GM18517 (cell line): Measurements from ENCODE around the gene COMTD1.
"Not testable (repeated sequence)": the region's sequence is repeated elsewhere in the genome, so short reads cannot be mapped to it uniquely, and the experiment has no call there.

Source experiments
- ATAC-seq: cut with Tn5 transposase; IDR thresholded peaks from one replicate; pipeline ENCODE4 v1.9.1; 2021; ENCODE audit warnings: mild to moderate bottlenecking, moderate library complexity; ENCODE audit not compliant: unreplicated experiment

Gene COMTD1

DNA sequence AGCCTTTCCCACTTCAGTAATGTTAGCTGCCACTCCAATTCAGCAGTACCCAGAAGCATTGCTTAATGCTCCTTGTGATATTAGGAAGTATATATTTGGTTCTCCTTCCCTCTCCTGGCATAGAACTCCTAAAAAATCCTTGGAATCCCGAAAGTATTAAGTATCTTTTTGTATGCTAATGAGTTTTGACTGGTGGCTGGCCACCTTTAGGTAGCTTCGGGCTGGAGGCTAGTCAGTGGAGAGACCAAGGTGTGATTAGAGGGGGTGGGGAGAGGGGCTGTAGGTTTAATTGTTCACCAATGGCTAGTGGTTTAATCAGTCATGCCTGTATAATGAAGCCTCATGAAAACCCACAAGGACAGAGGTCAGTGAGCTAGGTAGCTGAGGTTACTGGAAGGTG lies 12.2 kb downstream of the COMTD1 start:
- ATAC-seq = no peak

GRCh38 chr10:75221492-75221891 lies 14.3 kb downstream of the COMTD1 start:
- ATAC-seq = not testable (repeated sequence)

DNA sequence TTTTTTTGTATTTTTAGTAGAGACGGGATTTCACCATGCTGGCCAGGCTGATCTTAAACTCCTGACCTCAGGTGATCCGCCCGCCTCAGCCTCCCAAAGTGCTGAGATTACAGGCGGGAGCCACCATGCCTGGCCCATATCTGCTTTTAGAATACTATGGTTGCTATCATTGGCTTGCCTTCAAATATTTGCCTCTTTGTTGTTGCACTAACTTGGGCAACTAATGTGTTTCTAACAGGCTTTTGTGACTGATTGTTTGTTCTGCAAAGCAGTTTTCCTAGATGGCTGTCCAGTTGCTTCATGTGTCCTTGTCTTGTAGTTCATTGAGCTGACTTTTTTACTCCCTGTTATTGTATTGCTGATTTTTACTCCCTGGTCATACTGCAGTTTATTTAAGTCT lies 15.5 kb downstream of the COMTD1 start:
- no peak for ATAC-seq

DNA sequence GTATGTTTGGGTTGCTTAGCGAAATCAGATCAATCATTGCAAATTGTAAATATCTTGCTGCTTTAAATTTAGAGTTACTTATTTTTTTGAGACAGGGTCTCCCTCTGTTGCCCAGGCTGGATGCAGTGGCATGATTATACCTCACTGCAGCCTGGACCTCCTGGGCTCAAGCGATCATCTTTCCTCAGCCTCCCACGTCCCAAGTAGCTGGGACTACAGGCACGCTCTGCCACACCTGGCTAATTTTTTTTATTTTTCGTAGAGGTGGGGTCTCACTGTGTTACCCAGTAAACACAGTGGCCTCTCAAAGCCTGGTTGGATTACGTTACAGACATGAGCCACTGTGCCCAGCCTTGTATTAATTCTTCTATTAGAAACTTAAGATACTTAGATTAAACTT lies 23.4 kb downstream of the COMTD1 start:
- no peak for ATAC-seq

- ATAC-seq = no peak
Observed at GRCh38 chr10:75211007-75211691, 24.6 kb downstream of the COMTD1 start.

DNA sequence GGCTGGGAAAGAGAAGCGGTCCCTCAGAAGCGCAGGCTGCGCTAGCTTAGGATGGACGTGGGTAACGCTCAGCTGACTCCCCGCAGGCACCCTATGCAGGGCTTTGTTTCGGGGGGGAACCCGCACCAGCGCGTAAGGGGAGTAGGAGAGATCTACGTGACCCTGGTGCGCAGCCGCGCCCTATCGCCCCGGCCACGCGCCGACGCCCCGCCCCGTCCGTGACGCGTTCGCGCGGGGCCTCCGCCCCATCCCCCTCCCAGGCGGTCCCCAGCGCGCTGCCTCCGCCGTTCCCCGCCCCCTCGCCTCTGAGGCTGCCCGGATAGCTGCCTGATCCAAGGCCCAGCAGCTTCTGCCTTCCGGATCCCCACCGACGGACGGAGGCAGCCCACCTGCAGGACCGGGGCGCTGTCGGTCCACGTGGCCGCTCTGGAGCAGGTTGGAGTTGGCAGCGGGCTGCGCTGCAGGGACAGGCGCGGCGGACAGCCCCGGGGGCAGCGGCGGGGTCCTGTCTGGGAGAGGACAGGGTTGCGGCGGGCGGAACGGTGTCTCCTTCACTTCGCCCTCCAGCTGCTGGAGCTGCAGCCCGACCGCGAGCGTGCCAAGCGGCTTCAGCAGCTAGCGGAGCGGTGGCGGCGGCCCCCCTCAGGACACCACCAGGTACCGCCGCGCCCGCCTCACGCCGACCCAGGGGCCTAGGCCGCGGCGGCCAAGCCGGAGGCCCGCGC lies 25.3 kb downstream of the COMTD1 start, which contains the start of gene VDAC2:
Gene VDAC2, plus strand, starts transcription at position 515 of the 725 bp plus-strand sequence. CDS start 363 bp downstream, outside the sequence.
- peak; percentile 77 for ATAC-seq

DNA sequence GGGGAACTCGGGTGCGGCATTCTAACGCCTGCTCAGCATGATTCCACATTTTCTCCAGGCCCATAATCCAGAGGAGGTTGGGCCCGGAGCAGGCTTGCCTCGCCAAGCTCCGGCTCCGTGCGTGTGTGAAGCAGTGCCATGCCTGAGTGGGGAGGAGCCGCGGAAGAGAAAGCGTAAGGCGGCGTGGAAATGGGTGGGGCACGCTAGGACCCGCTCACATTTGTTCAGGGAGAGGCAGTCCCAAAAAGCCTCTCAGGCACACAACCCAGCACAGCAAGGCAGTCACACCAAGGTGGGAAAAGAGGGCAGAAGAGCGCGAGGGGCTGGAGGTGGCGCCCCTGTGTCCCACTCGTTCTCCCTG lies 25.9 kb downstream of the COMTD1 start:
- peak; percentile 41 for ATAC-seq

- ATAC-seq = no peak
Observed at GRCh38 chr10:75209086-75209920, 26.5 kb downstream of the COMTD1 start.

GRCh38 chr10:75208181-75208580 lies 27.6 kb downstream of the COMTD1 start:
- no peak for ATAC-seq

DNA sequence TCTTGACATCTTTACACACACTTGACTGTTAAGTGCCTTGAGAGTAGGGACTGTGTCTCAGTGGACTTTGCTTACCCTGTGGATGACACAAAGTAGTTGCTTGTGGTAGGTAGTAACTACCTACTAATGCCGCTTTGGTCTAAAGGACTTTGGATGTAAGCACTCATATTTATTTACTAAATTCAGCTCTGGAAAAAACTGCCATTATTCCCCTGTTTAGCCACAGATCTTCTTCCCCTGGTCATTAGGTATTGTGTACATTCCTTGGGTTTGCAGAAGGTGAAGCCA lies 28.0 kb downstream of the COMTD1 start:
- ATAC-seq = no peak

DNA sequence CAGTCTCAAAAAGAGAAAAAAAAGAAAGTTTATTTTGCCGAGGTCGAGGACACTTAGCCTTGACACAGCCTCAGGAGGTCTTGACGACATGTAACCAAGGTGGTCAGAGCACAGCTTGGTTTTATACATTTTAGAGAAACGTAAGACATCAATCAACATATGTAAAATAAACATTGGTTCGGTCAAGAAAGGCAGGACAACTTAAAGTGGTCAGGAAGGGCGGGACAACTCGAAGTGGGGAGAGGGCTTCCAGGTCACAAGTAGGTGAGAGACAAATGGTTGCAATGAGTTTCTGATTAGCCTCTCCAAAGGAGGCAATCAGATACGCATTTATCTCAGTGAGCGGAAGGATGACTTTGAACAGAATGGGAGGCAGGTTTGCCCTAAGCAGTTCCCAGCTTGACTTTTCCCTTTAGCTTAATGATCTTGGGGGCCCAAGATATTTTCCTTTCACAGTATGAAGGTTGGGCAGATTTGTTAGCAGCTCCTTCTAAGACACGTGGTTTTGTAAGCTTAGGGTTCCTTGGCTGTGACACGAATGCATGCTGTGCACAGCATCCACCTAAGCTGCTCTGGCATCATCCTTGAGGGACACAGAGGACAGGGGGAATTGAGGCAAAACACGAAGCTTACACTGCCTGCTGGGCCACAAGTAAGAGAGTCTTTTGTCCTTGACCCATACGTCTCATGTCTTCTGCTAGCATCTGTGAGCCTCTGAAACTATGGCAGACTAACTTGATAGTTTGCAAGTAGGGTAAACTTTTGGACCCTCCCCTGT lies 28.5 kb downstream of the COMTD1 start:
- ATAC-seq = no peak

- not testable (repeated sequence) for ATAC-seq
Observed at GRCh38 chr10:75206638-75207037, 29.1 kb downstream of the COMTD1 start.

DNA sequence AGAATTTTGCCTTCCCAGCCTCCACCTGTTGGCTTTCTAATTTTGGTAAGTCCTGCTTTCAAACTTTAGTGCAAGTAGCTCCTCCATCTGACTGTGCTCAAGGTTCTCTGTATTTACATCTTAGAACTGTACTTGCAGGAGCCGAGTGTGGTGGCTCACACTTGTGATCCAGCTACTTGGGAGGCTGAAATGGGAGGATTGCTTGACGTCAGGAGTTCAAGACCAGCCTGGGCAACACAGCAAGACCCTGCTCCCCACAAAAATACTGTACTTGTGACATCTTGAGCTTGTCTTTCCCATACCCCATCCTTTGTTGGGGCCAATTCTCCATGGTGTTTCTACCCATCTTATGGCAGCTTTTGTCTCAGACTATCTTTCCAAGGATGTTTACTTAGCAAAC lies 29.8 kb downstream of the COMTD1 start:
- ATAC-seq = no peak

DNA sequence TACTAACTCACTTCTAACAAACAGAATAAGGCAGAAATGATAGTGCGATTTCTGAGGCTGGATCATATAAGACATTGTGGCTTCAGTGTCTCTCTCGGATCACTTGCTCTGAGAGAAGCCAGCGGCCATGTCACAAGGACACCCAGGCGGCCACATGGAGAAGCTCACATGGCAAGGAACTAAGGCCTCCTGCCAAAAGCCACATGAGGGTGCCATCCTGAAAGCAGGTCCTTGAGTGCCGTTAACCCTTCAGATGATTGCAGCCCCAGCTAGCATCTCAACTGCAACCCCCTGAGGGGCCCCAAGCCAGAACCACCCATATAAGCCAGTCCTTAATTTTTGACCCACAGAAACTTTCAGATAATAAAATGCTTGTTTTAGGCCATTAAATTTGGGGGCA lies 32.0 kb downstream of the COMTD1 start:
- no peak for ATAC-seq

GRCh38 chr10:75203046-75203620 lies 32.6 kb downstream of the COMTD1 start:
- ATAC-seq = not testable (repeated sequence)

- ATAC-seq = no peak
Observed at GRCh38 chr10:75202321-75203045, 33.3 kb downstream of the COMTD1 start.

GRCh38 chr10:75201793-75202307 lies 33.9 kb downstream of the COMTD1 start:
- ATAC-seq = no peak

DNA sequence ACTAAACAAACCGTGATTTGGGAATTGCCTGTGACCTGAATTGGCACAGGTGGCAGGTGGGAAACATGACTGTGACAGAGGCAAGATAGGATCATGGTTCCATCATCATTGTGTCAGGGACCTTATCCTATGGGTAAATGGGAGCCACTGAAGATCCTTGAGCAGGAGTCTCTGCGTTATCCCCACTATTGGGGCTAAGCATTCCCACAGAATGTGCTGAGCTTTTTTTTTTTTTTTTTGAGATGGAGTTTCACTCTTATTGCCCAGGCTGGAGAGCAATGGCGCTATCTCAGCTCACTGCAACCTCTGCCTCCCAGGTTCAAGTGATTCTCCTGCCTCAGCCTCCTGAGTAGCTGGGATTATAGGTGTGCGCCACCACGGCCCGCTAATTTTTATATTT lies 35.8 kb downstream of the COMTD1 start:
- not testable (repeated sequence) for ATAC-seq

DNA sequence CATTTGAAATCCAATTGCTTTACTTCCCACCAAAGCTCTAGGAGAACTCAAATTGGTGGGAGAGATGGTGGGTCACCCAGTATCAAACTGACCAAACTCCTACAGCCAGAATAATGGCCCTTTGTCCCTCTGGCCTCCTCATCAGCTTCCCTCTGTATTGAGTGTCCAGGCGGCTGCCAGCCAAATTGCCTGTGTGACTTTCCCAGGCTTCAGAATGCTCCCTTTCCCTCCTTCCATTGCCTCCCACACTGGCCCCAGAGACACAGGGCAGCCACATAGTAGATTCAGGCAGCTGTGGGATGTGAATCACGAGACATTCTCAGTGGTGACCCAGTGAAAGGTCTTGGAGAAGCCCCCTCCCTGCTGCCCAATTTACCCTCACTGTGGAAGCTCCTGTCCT lies 37.9 kb downstream of the COMTD1 start:
- ATAC-seq = no peak

GRCh38 chr10:75197066-75197465 lies 38.7 kb downstream of the COMTD1 start:
- ATAC-seq = no peak
